ENCODE measurements around the gene TUBG2. TPM values are rescaled to one million over a fixed set of nuclear protein-coding genes. Genes with fewer than 3 reads are reported as not detected.

Gene TUBG2
- polyA plus RNA-seq, 1 donor from 2014 or later, result 24.9 TPM

- no peak overlapping the region for H3K27ac ChIP-seq (ENCODE audit: low read length)
- H3K4me3 ChIP-seq (ENCODE audit: low read length), result no peak overlapping the region
- TF ChIP-seq EP300 (conservative IDR thresholded peaks at IDR 0.05; ENCODE audit: poor library complexity, severe bottlenecking), result no peak
- TF ChIP-seq SMC3 (conservative IDR thresholded peaks at IDR 0.05; ENCODE audit: poor library complexity), result no peak
- TF ChIP-seq EZH2 (IDR thresholded peaks at IDR 0.05; ENCODE audit: borderline replicate concordance, insufficient read depth, low read length, poor library complexity, severe bottlenecking), result no peak
- TF ChIP-seq RAD21 (conservative IDR thresholded peaks at IDR 0.05), result no peak
- no peak overlapping the region for H3K4me2 ChIP-seq (ENCODE audit: low read length)
- no peaks in the 10 kb centered on the region for H3K9me2 ChIP-seq (ENCODE audit: insufficient read depth, low read length)
- no peak overlapping the region for H3K9ac ChIP-seq (ENCODE audit: low read length)
- no peaks in the 10 kb centered on the region for H4K20me1 ChIP-seq (ENCODE audit: insufficient read depth)
- H2AFZ ChIP-seq (ENCODE audit: low read depth, low read length), result no peak overlapping the region
- H3K79me2 ChIP-seq (replicated peaks; ENCODE audit: insufficient read depth, low read length), result no peaks in the 10 kb centered on the region
- H3K9me3 ChIP-seq (ENCODE audit: low read length), result no peaks in the 10 kb centered on the region
- no peaks in the 10 kb centered on the region for H3K36me3 ChIP-seq (ENCODE audit: insufficient read depth, low read length)
- H3K27me3 ChIP-seq (ENCODE audit: insufficient read depth, low read depth, low read length), result no peaks in the 10 kb centered on the region
- no peaks in the 10 kb centered on the region for H3F3A ChIP-seq (ENCODE audit: insufficient read depth, low read length, poor library complexity, severe bottlenecking)
Measured at GRCh38 chr17:42639525-42640113, 19.5 kb upstream of the TUBG2 start.

- Histone ChIP-seq H2AFZ (ENCODE audit: low read depth, low read length) (no peak overlapping the region), H3K4me3 (ENCODE audit: low read length) (no peak overlapping the region), H4K20me1 (ENCODE audit: insufficient read depth) (no peaks in the 10 kb centered on the region), H3K9me3 (ENCODE audit: low read length) (no peaks in the 10 kb centered on the region), H3K27me3 (ENCODE audit: insufficient read depth, low read depth, low read length) (no peaks in the 10 kb centered on the region), H3K9me2 (ENCODE audit: insufficient read depth, low read length) (no peaks in the 10 kb centered on the region), H3F3A (ENCODE audit: insufficient read depth, low read length, poor library complexity, severe bottlenecking) (no peaks in the 10 kb centered on the region), H3K36me3 (ENCODE audit: insufficient read depth, low read length) (no peaks in the 10 kb centered on the region), H3K79me2 (replicated peaks; ENCODE audit: insufficient read depth, low read length) (no peaks in the 10 kb centered on the region), H3K9ac (ENCODE audit: low read length) (no peak overlapping the region), H3K4me2 (ENCODE audit: low read length) (no peak overlapping the region), H3K27ac (ENCODE audit: low read length) (no peak overlapping the region)
- TF ChIP-seq TAF1 (IDR thresholded peaks at IDR 0.05; ENCODE audit: low read depth) (no peak), CTCF (IDR thresholded peaks at IDR 0.05; ENCODE audit: poor library complexity, severe bottlenecking) (no peak), EZH2 (IDR thresholded peaks at IDR 0.05; ENCODE audit: borderline replicate concordance, insufficient read depth, low read length, poor library complexity, severe bottlenecking) (no peak), POLR2AphosphoS5 (IDR thresholded peaks at IDR 0.05) (no peak), SMC3 (conservative IDR thresholded peaks at IDR 0.05; ENCODE audit: poor library complexity) (no peak), EP300 (conservative IDR thresholded peaks at IDR 0.05; ENCODE audit: poor library complexity, severe bottlenecking) (no peak), MXI1 (conservative IDR thresholded peaks at IDR 0.05; ENCODE audit: poor library complexity, severe bottlenecking) (no peak), RAD21 (conservative IDR thresholded peaks at IDR 0.05) (no peak)
- TF ChIP-seq, protein P1, sequence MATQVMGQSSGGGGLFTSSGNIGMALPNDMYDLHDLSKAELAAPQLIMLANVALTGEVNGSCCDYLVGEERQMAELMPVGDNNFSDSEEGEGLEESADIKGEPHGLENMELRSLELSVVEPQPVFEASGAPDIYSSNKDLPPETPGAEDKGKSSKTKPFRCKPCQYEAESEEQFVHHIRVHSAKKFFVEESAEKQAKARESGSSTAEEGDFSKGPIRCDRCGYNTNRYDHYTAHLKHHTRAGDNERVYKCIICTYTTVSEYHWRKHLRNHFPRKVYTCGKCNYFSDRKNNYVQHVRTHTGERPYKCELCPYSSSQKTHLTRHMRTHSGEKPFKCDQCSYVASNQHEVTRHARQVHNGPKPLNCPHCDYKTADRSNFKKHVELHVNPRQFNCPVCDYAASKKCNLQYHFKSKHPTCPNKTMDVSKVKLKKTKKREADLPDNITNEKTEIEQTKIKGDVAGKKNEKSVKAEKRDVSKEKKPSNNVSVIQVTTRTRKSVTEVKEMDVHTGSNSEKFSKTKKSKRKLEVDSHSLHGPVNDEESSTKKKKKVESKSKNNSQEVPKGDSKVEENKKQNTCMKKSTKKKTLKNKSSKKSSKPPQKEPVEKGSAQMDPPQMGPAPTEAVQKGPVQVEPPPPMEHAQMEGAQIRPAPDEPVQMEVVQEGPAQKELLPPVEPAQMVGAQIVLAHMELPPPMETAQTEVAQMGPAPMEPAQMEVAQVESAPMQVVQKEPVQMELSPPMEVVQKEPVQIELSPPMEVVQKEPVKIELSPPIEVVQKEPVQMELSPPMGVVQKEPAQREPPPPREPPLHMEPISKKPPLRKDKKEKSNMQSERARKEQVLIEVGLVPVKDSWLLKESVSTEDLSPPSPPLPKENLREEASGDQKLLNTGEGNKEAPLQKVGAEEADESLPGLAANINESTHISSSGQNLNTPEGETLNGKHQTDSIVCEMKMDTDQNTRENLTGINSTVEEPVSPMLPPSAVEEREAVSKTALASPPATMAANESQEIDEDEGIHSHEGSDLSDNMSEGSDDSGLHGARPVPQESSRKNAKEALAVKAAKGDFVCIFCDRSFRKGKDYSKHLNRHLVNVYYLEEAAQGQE (IDR thresholded peaks at IDR 0.05; ENCODE audit: borderline replicate concordance), result no peak
Measured at GRCh38 chr17:42640121-42640520, 19.0 kb upstream of the TUBG2 start.

Measured in neural cell (in vitro differentiated cells).